CD4-positive, alpha-beta T cell (primary cell): ENCODE data around the gene OBP2A. TPM values are rescaled to one million over a fixed set of nuclear protein-coding genes. Genes with fewer than 3 reads are reported as not detected.

Source experiments
- ATAC-seq: fragments of 200-7000 bp; cut with Tn5 transposase; one replicate; pipeline ENCODE4 v1.10.0; 2022; ENCODE audit warnings: mild to moderate bottlenecking; ENCODE audit not compliant: poor library complexity
- CTCF ChIA-PET: fragments of 350-600 bp; sonication (Branson Sonifier 250); formaldehyde crosslinking; loops from one replicate; lab custom pipeline; 2021; ENCODE audit warnings: antibody characterized with exemption, inconsistent platforms; lab: Charles Lee
- POLR2A ChIA-PET: fragments of 350-600 bp; sonication (Branson Sonifier 250); formaldehyde crosslinking; loops from one replicate; lab custom pipeline; 2021; ENCODE audit warnings: antibody characterized with exemption, inconsistent platforms; lab: Charles Lee
- DNase-seq, 14 experiments: peaks; one replicate each; pipeline ENCODE4 v3.0.0-alpha.2; 2013 to 2020; ENCODE audit warnings: mixed read lengths in 2 of 14
- H3K27ac ChIP-seq, 2 donors: one replicate each; pipeline versions ENCODE4 v1.5.1 to v1.7.0; 2013; ENCODE audit warnings: low read length in 2 of 2, low read depth in 1 of 2, mild to moderate bottlenecking in 1 of 2
- H3K27me3 ChIP-seq, 2 experiments: 1 replicate in 1 of 2; 2 replicates in 1 of 2; pipeline versions ENCODE4 v1.6.1 to v1.7.0; 2013; ENCODE audit warnings: low read length in 2 of 2, control low read depth in 1 of 2, mild to moderate bottlenecking in 1 of 2, moderate library complexity in 1 of 2; ENCODE audit not compliant: insufficient read depth in 2 of 2, control insufficient read depth in 1 of 2
- H3K36me3 ChIP-seq: one replicate; pipeline ENCODE4 v1.6.1; 2013; ENCODE audit warnings: low read length, control low read depth; ENCODE audit not compliant: insufficient read depth
- H3K4me1 ChIP-seq: one replicate; pipeline ENCODE4 v1.6.1; 2013; ENCODE audit warnings: low read length, control low read depth; ENCODE audit not compliant: insufficient read depth
- H3K4me3 ChIP-seq: one replicate; pipeline ENCODE4 v1.5.1; 2013; ENCODE audit warnings: mild to moderate bottlenecking, low read length, moderate library complexity
- H3K9me3 ChIP-seq, 2 experiments: 1 replicate in 1 of 2; 2 replicates in 1 of 2; pipeline versions ENCODE4 v1.6.1 to v1.7.0; 2013; ENCODE audit warnings: low read length in 2 of 2, mild to moderate bottlenecking in 2 of 2, control low read depth in 1 of 2, moderate library complexity in 1 of 2; ENCODE audit not compliant: control insufficient read depth in 1 of 2, insufficient read depth in 1 of 2
- H3K27ac Mint-ChIP-seq: one replicate; pipeline ENCODE4 v1.8.0; 2020; ENCODE audit warnings: mixed read lengths
- H3K27me3 Mint-ChIP-seq: one replicate; pipeline ENCODE4 v1.8.0; 2021; ENCODE audit warnings: mixed read lengths
- H3K36me3 Mint-ChIP-seq: one replicate; pipeline ENCODE4 v1.8.0; 2021; ENCODE audit warnings: low read depth, mixed read lengths
- H3K4me1 Mint-ChIP-seq: one replicate; pipeline ENCODE4 v1.8.0; 2021; ENCODE audit warnings: low read depth, mixed read lengths
- H3K4me3 Mint-ChIP-seq: one replicate; pipeline ENCODE4 v1.8.0; 2020; ENCODE audit warnings: mild to moderate bottlenecking, mixed read lengths
- H3K9me3 Mint-ChIP-seq: one replicate; pipeline ENCODE4 v1.8.0; 2020; ENCODE audit warnings: mixed read lengths
- CTCF ChIP-seq: fragments of 200-600 bp; IDR thresholded peaks from one replicate; pipeline ENCODE4 v1.8.0; 2022; ENCODE audit warnings: antibody characterized with exemption, mild to moderate bottlenecking
- intact Hi-C, 2 experiments: fragments of 100-400 bp; cut with DNase I in 1 of 2; cut with micrococcal nuclease in 1 of 2; formaldehyde crosslinking; loops; one replicate each; pipeline versions ENCODE4 v1.15.1 to v1.9.0; 2023 to 2025; cut with DNase I, micrococcal nuclease
- total RNA-seq, 174 experiments: library from RNA in 2 of 174; stranded (reverse) in 2 of 174; gene quantifications; one replicate each; pipeline ENCODE4 v1.2.3 and lab custom pipeline; 2021 to 2026

OBP2A gene
- total RNA-seq, 2 experiments from 2014 or later, result not detected

GRCh38 chr9:135504262-135505243, 41.4 kb upstream of the OBP2A start:
- no peaks in the 10 kb centered on the region for H3K27me3 Mint-ChIP-seq
- peak; percentile 72 for TF ChIP-seq CTCF
- intact Hi-C loops, result loop anchor here in 1 of 2 experiments (5.0 to 10.0 kb wide), 3 partner anchors 458 to 1340 kb away; partner anchors contain the start of genes RNU6ATAC, RXRA and UBAC1
- ChIA-PET CTCF (interaction anchor here (0.6 to 1.0 kb wide), 3 partner anchors 9 to 23 kb away, joined by 4 read pairs; no protein-coding TSS in a partner anchor), POLR2A (interaction anchor here (1.0 kb wide), 1 partner anchor 24 kb away, joined by 3 read pairs; no protein-coding TSS in a partner anchor)
- ATAC-seq (no peak), DNase-seq (peak; percentile 25 to 75 (median 49))
- Histone ChIP-seq H3K27ac (no peak overlapping the region), H3K36me3 (peaks cover 27% of the 10 kb centered on the region), H3K4me3 (no peak overlapping the region), H3K27me3 (no peaks in the 10 kb centered on the region), H3K4me1 (peaks cover 40% of the 10 kb centered on the region), H3K9me3 (peaks cover 0 to 18% of the 10 kb centered on the region in 2 experiments)
- peaks cover 41% of the 10 kb centered on the region for H3K36me3 Mint-ChIP-seq
- peaks cover 18% of the 10 kb centered on the region for H3K4me1 Mint-ChIP-seq
- peak overlapping the region; percentile 82 for H3K4me3 Mint-ChIP-seq
- H3K27ac Mint-ChIP-seq, result no peak overlapping the region
- H3K9me3 Mint-ChIP-seq, result peaks cover 6% of the 10 kb centered on the region

GRCh38 chr9:135505406-135506187, 40.3 kb upstream of the OBP2A start:
- no peak overlapping the region for H3K4me3 ChIP-seq
- H3K36me3 ChIP-seq, result peaks cover 27% of the 10 kb centered on the region
- peaks cover 17% of the 10 kb centered on the region for H3K4me1 Mint-ChIP-seq
- peaks cover 6% of the 10 kb centered on the region for H3K9me3 Mint-ChIP-seq
- H3K27me3 ChIP-seq, result no peaks in the 10 kb centered on the region
- peaks cover 32% of the 10 kb centered on the region for H3K4me1 ChIP-seq
- POLR2A ChIA-PET, result no interaction called here
- no peak for ATAC-seq
- no peaks in the 10 kb centered on the region for H3K27me3 Mint-ChIP-seq
- CTCF ChIA-PET, result no interaction called here
- H3K27ac ChIP-seq, result no peak overlapping the region
- no peak overlapping the region for H3K4me3 Mint-ChIP-seq
- no peak overlapping the region for H3K27ac Mint-ChIP-seq
- H3K36me3 Mint-ChIP-seq, result peaks cover 38% of the 10 kb centered on the region
- peaks cover 0 to 22% of the 10 kb centered on the region in 2 experiments for H3K9me3 ChIP-seq
- no peak for DNase-seq
- TF ChIP-seq CTCF, result no peak
- intact Hi-C loops, result loop anchor here in 1 of 2 experiments (10.0 kb wide), 2 partner anchors 1181 to 1341 kb away; partner anchors contain the start of genes RNU6ATAC and RXRA
